ENCODE data around the gene PLPPR1.
"Not testable (repeated sequence)": the region's sequence is repeated elsewhere in the genome, so short reads cannot be mapped to it uniquely, and the experiment has no call there.

Gene PLPPR1

DNA sequence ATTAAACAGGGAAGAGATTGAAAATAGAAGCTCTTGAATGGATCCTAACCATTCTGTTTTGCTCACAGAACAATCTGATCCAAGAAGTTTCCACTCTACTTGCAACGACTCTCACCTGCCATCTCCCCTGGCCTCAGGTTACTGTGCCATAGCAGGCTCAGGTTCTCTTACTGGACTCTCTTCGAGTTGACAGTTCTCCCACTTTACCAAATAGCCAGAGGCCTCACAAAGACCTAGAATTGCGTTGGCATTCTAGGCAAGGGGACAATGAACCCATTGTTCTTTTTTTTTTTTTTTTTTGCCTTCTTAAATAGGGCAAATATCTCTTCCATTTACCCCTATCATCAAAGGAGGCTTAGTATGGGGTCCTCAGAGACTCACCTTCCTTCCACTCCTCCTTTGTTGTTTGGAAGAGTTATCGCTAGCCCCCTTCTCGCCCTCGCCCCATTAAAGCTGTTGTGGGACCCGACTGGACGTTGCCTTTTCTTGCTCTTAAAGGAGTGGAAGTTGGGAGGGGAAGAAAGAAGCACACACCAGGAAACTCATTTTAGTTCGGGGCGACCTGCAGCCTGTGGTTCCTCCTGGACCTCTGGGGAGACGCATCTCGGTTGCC is 688 bp upstream of the PLPPR1 start:
- H3K9me3 Mint-ChIP-seq, result peaks cover 5% of the 10 kb centered on the region
- no peaks in the 10 kb centered on the region for H3K36me3 Mint-ChIP-seq (ENCODE audit: insufficient read depth)
- ATAC-seq (replicated peaks; ENCODE audit: extremely low read depth, poor library complexity, severe bottlenecking) (no peak), DNase-seq (ENCODE audit: low spot score in 2 of 2) (no peak)
- H3K27ac Mint-ChIP-seq (ENCODE audit: low read depth), result no peak overlapping the region
- H3K4me3 Mint-ChIP-seq, result no peak overlapping the region
- H3K4me1 Mint-ChIP-seq, result no peaks in the 10 kb centered on the region
- peaks cover 38% of the 10 kb centered on the region for H3K27me3 Mint-ChIP-seq

DNA sequence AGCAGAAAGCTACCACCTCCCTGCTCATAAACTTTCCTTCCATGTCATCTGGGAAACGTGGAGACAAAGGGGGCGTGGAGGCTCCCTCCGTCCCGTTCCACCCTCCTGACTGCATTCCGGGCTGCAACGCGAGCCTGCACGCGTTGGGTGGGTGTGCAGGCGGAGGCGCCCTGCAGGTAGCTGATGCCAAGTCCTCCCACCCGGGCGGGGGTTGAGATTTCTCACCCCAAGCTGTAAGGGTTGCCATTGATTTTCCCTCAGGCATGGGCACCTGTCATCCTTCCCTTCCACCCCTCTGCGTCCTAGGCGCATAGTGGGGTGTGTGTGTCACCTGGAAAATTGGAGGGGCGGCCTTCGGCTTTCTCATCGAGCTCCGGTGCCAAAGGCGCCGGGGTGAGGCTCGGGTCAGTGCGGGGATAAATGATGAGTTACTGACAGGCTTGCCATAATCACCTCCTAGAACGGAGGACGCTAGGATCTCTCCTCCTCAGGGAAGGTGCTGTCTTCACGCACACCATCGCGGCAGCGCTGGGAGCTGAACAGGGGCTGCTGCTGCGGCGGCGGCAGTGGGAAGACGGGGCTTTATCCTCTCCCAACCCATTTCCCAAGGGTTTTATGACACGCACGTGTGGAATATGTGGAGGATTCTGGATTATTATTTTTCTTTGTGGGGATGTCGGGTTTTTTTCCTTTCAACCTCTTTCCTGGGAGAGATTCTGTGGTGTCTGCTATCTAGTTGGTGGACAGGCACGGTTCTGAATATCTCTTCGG is 973 bp downstream of the PLPPR1 start:
- Mint-ChIP-seq H3K4me1 (no peaks in the 10 kb centered on the region), H3K9me3 (peaks cover 5% of the 10 kb centered on the region), H3K27ac (ENCODE audit: low read depth) (no peak overlapping the region), H3K27me3 (peaks cover 38% of the 10 kb centered on the region), H3K4me3 (no peak overlapping the region), H3K36me3 (ENCODE audit: insufficient read depth) (no peaks in the 10 kb centered on the region)
- ATAC-seq (replicated peaks; ENCODE audit: extremely low read depth, poor library complexity, severe bottlenecking) (no peak), DNase-seq (ENCODE audit: low spot score in 2 of 2) (no peak)

DNA sequence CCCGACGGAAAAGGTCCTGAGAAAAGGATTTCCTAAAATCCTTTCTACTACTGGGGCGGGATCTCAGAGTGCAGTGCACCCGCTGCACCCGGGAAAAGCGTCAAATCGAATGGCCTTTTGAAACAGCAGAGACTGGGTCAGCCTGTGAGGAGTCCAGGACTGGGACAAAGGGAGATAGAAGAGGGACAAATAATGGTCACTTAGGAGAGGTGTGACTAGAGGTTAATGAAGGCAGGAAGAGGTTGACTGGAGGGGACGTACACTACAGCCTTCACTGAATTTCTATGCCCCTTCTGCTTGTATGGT is 1.5 kb downstream of the PLPPR1 start:
- no peak overlapping the region for H3K4me3 Mint-ChIP-seq
- no peaks in the 10 kb centered on the region for H3K36me3 Mint-ChIP-seq (ENCODE audit: insufficient read depth)
- ATAC-seq (replicated peaks; ENCODE audit: extremely low read depth, poor library complexity, severe bottlenecking) (no peak), DNase-seq (ENCODE audit: low spot score in 2 of 2) (no peak)
- no peaks in the 10 kb centered on the region for H3K4me1 Mint-ChIP-seq
- H3K9me3 Mint-ChIP-seq, result peaks cover 5% of the 10 kb centered on the region
- H3K27ac Mint-ChIP-seq (ENCODE audit: low read depth), result no peak overlapping the region
- H3K27me3 Mint-ChIP-seq, result peaks cover 38% of the 10 kb centered on the region

DNA sequence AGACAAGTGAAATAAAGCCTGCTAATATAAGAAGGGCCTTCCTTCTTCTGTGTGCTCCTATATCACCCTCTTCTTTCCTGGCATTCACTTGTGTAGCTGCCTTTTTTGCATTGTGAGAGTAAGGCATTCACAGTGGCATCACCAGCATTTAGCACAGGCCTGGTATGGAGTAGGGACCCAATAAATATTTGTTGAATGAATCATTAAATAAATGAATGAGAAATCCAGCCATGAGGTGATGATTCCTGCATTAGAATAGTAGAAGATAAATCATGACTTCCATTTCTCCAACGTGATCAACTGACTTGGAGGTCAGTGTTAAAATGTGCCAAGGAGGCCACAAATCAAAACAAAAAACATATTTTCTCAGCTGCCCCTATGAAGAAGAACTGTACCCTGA is 3.9 kb downstream of the PLPPR1 start:
- no peak for DNase-seq (ENCODE audit: low spot score in 2 of 2)
- no peak for ATAC-seq (replicated peaks; ENCODE audit: extremely low read depth, poor library complexity, severe bottlenecking)
- Mint-ChIP-seq H3K27me3 (peaks cover 31% of the 10 kb centered on the region), H3K36me3 (ENCODE audit: insufficient read depth) (no peaks in the 10 kb centered on the region), H3K27ac (ENCODE audit: low read depth) (no peak overlapping the region), H3K9me3 (peaks cover 5% of the 10 kb centered on the region), H3K4me3 (no peak overlapping the region), H3K4me1 (no peaks in the 10 kb centered on the region)

DNA sequence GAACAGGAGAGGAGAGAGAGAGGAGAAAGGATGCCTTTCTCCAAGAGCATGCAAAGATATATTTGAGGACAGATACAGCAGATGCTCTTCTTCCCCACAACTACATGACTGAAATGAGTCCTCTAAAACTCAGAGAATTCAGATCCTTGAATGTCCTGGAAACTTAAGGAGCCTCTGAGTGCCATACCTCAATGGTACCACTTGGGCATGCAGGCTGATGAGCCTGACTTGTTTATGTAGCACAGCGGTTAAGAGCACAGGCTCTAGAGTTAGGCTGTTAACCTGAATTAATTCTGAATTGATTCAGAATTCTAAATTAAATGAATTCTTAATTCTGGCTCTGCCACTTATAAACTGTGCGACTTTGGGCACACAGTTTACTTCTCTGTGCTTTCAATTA is 5.7 kb downstream of the PLPPR1 start:
- H3K36me3 Mint-ChIP-seq (ENCODE audit: insufficient read depth), result no peaks in the 10 kb centered on the region
- ATAC-seq (replicated peaks; ENCODE audit: extremely low read depth, poor library complexity, severe bottlenecking), result no peak
- H3K9me3 Mint-ChIP-seq, result peaks cover 7% of the 10 kb centered on the region
- no peak for DNase-seq (ENCODE audit: low spot score in 2 of 2)
- no peak overlapping the region for H3K27ac Mint-ChIP-seq (ENCODE audit: low read depth)
- peaks cover 23% of the 10 kb centered on the region for H3K27me3 Mint-ChIP-seq
- no peak overlapping the region for H3K4me3 Mint-ChIP-seq
- no peaks in the 10 kb centered on the region for H3K4me1 Mint-ChIP-seq

DNA sequence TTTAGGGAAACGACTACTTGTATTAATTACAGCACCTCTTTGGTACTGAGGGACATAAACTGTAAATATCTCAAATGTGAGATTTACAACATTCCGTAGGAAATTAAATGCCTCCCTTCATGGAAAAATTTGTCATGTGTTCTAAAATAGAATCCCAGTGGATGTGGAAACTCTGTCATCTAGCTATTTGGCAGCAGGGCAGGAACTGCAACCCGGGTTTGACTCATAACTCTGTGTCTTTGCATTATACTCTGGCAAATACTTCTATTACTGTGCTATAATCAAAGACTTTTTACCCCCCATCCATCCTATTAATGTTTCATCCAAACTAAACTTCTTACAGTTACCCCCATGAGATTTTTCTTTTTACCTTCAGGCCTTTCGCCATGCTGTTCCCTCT is 6.6 kb downstream of the PLPPR1 start:
- Mint-ChIP-seq H3K4me1 (no peaks in the 10 kb centered on the region), H3K4me3 (no peak overlapping the region), H3K36me3 (ENCODE audit: insufficient read depth) (no peaks in the 10 kb centered on the region), H3K27ac (ENCODE audit: low read depth) (no peak overlapping the region), H3K9me3 (peaks cover 11% of the 10 kb centered on the region), H3K27me3 (peaks cover 17% of the 10 kb centered on the region)
- ATAC-seq (replicated peaks; ENCODE audit: extremely low read depth, poor library complexity, severe bottlenecking) (no peak), DNase-seq (ENCODE audit: low spot score in 2 of 2) (no peak)

DNA sequence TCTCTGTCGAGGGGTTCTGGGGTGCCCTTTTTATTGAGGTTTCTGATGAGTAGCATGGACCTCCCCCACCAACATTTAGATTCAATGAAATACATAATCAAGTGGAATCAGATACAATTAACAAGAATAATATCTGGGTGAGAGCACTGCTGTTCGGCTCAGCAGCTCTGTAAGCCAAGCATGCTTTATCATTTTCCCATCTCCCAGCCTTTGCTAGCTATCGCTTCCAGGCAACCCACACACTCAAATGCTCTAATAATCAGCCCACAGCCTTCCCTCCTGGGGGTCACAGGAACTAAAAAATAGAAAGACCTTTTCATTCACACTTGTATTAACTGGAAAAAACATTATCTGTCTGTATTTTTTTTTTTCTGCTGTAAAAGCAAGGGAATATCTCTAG is 8.9 kb downstream of the PLPPR1 start:
- DNase-seq (ENCODE audit: low spot score in 2 of 2), result no peak
- no peak overlapping the region for H3K4me3 Mint-ChIP-seq
- ATAC-seq (replicated peaks; ENCODE audit: extremely low read depth, poor library complexity, severe bottlenecking), result no peak
- no peaks in the 10 kb centered on the region for H3K36me3 Mint-ChIP-seq (ENCODE audit: insufficient read depth)
- no peaks in the 10 kb centered on the region for H3K4me1 Mint-ChIP-seq
- H3K27ac Mint-ChIP-seq (ENCODE audit: low read depth), result no peak overlapping the region
- peaks cover 6% of the 10 kb centered on the region for H3K9me3 Mint-ChIP-seq
- no peaks in the 10 kb centered on the region for H3K27me3 Mint-ChIP-seq

DNA sequence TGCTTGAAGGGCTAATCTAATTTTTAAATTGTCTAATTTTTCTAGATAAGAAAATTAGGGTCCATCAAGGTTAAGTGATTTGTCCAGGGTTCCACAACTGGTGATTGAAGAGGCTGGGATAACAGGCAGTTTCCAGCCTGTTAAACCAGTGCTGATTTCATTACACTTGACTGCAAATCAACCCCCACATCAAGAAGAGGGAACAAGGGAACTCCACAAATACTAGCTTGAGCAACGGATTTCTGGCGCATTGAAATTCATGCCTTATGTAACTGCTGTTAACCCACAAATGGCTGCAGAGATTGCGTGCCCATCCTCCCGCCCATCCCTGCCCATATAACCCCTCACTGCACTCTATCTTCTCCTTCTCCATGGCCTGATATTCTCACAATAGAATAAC is 10.0 kb downstream of the PLPPR1 start:
- Mint-ChIP-seq H3K36me3 (ENCODE audit: insufficient read depth) (no peaks in the 10 kb centered on the region), H3K27ac (ENCODE audit: low read depth) (no peak overlapping the region), H3K27me3 (no peaks in the 10 kb centered on the region), H3K4me1 (no peaks in the 10 kb centered on the region), H3K9me3 (peaks cover 12% of the 10 kb centered on the region), H3K4me3 (no peak overlapping the region)
- DNase-seq (ENCODE audit: low spot score in 2 of 2) (no peak), ATAC-seq (replicated peaks; ENCODE audit: extremely low read depth, poor library complexity, severe bottlenecking) (no peak)

DNA sequence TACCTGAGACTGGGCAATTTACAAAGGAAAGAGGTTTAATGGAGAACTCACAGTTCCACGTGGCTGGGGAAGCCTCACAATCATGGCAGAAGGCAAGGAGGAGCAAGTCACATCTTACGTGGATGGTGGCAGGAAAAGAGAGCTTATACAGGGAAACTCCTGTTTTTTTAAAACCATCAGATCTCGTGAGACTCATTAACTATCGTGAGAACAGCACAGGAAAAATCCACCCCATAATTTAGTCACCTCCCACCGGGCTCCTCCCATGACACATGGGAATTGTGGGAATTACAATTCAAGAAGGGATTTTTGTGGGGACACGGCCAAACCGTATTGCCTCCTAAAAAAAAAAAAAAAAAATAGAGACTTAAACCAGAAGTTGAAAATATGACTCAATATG is 11.1 kb downstream of the PLPPR1 start:
- not testable (repeated sequence) for H3K27me3 Mint-ChIP-seq; H3K4me1 Mint-ChIP-seq; DNase-seq (ENCODE audit: low spot score in 2 of 2); H3K27ac Mint-ChIP-seq (ENCODE audit: low read depth); H3K4me3 Mint-ChIP-seq; H3K36me3 Mint-ChIP-seq (ENCODE audit: insufficient read depth); ATAC-seq (replicated peaks; ENCODE audit: extremely low read depth, poor library complexity, severe bottlenecking)
- H3K9me3 Mint-ChIP-seq, result peaks cover 12% of the 10 kb centered on the region

DNA sequence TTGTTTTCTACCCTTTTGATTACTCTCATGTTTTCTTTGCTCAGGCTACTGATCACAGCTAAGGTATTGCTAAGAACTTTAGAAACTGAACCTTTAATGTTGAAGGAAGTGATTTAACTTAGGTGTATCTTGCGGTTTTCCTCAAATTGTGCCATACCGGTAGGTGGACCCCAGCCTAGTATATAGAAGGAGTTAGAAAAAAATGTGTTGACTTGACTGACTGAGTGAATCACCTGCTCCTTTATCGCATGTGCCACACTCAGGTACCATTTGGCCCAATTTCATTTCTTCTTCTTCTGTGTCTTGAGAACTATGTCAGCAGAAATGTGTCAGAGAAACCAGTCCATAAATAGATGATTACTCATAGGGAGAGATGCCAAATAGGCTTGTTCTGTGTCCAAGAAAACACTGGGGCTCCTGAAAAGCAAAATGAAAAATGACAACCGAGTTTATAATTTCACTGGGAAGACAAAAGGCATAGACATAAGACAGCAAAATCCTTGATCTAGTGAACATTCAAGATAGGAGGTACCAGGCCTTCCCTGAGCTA is 19.4 kb downstream of the PLPPR1 start:
- H3K4me3 Mint-ChIP-seq, result no peak overlapping the region
- no peak overlapping the region for H3K27ac Mint-ChIP-seq (ENCODE audit: low read depth)
- DNase-seq (ENCODE audit: low spot score in 2 of 2) (no peak), ATAC-seq (replicated peaks; ENCODE audit: extremely low read depth, poor library complexity, severe bottlenecking) (no peak)
- no peaks in the 10 kb centered on the region for H3K4me1 Mint-ChIP-seq
- no peaks in the 10 kb centered on the region for H3K36me3 Mint-ChIP-seq (ENCODE audit: insufficient read depth)
- no peaks in the 10 kb centered on the region for H3K27me3 Mint-ChIP-seq
- H3K9me3 Mint-ChIP-seq, result peaks cover 10% of the 10 kb centered on the region

DNA sequence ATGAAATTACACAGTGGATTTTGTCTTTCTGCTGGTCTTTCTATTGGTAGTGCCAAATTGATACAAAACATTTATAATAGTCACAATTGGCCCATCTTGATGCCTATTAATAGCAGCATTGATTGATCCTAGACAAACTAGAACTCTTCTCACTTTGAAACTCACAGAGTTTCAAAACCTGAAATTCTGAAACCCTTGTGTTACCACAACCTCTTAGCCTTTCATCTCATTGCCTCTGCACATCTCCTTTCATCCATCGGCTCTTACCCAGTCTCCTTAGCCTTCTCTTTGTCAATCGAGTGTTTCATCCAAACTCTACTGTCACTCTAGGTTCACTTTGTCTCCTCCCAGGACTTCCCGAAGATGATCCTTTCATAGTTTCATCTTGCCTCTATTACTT is 22.1 kb downstream of the PLPPR1 start:
- Mint-ChIP-seq H3K4me1 (no peaks in the 10 kb centered on the region), H3K4me3 (no peak overlapping the region), H3K36me3 (ENCODE audit: insufficient read depth) (no peaks in the 10 kb centered on the region), H3K27ac (ENCODE audit: low read depth) (no peak overlapping the region), H3K27me3 (no peaks in the 10 kb centered on the region), H3K9me3 (peaks cover 10% of the 10 kb centered on the region)
- ATAC-seq (replicated peaks; ENCODE audit: extremely low read depth, poor library complexity, severe bottlenecking) (no peak), DNase-seq (ENCODE audit: low spot score in 2 of 2) (no peak)

DNA sequence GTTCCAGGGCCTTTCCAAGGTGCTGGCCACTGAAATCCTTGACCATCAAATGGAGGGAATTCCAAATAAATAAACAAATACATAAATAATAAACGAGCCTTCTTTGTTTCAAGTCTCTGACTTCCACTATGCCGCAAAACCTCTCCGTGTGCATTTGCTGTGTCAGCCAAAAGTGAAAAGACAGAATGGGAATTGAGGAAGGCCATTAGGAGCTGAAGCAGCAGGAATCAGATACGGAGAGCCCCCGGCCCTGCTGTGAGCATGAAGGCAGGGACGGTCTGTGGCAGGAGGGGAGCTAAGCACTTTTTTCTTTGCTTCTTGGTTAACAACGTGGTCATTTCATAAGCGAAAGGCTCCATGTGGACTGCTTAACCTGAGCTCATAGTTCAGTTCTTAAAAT is 26.1 kb downstream of the PLPPR1 start:
- H3K27me3 Mint-ChIP-seq, result no peaks in the 10 kb centered on the region
- DNase-seq (ENCODE audit: low spot score in 2 of 2) (no peak), ATAC-seq (replicated peaks; ENCODE audit: extremely low read depth, poor library complexity, severe bottlenecking) (no peak)
- H3K27ac Mint-ChIP-seq (ENCODE audit: low read depth), result no peak overlapping the region
- peaks cover 18% of the 10 kb centered on the region for H3K9me3 Mint-ChIP-seq
- no peak overlapping the region for H3K4me3 Mint-ChIP-seq
- no peaks in the 10 kb centered on the region for H3K36me3 Mint-ChIP-seq (ENCODE audit: insufficient read depth)
- H3K4me1 Mint-ChIP-seq, result no peaks in the 10 kb centered on the region

DNA sequence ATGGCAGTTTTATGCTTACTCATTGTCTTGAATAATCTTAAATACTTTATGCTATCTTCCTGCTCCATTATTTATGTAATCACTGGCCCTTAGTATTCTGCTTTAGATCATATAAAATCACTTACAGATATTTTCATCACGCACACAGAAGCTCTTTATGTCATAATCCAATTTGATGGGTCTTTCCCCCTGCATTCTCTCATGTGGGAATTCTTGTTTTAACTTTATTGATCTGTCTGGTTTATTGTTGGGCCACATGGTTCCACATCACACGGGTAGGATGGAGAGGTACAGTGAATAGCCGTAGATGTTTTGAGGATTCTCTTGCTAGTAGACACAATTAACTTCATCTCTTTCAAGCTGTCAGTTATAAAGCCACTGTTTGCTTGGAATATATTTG is 27.0 kb downstream of the PLPPR1 start:
- no peaks in the 10 kb centered on the region for H3K4me1 Mint-ChIP-seq
- peaks cover 18% of the 10 kb centered on the region for H3K9me3 Mint-ChIP-seq
- no peak overlapping the region for H3K4me3 Mint-ChIP-seq
- DNase-seq (ENCODE audit: low spot score in 2 of 2) (no peak), ATAC-seq (replicated peaks; ENCODE audit: extremely low read depth, poor library complexity, severe bottlenecking) (no peak)
- no peak overlapping the region for H3K27ac Mint-ChIP-seq (ENCODE audit: low read depth)
- H3K27me3 Mint-ChIP-seq, result no peaks in the 10 kb centered on the region
- no peaks in the 10 kb centered on the region for H3K36me3 Mint-ChIP-seq (ENCODE audit: insufficient read depth)

Measured in central memory CD8-positive, alpha-beta T cell (primary cell).